Keratinocyte (primary cell): ENCODE measurements around the gene ZCCHC10. TPM values are rescaled to one million over a fixed set of nuclear protein-coding genes. Genes with fewer than 3 reads are reported as not detected.

Source experiments
- DNase-seq: peaks from one replicate; pipeline ENCODE4 v3.0.0-alpha.2; 2011; ENCODE audit warnings: low read depth, missing footprints, low spot score
- FAIRE-seq: peaks from 2 replicates; lab custom pipeline; 2011; peaks lifted over from hg19 to GRCh38; lab: Jason Lieb, UNC
- H2AFZ ChIP-seq: 2 replicates; pipeline ENCODE4 v1.6.0; 2012; ENCODE audit warnings: low read length, control low read depth, inconsistent platforms; ENCODE audit not compliant: control insufficient read depth
- H3K27ac ChIP-seq: 2 replicates; pipeline ENCODE4 v1.5.1; 2011; ENCODE audit warnings: low read length; ENCODE audit not compliant: control insufficient read depth, insufficient read depth
- H3K27me3 ChIP-seq: 3 replicates; pipeline ENCODE4 v1.6.0; 2011; ENCODE audit warnings: low read length; ENCODE audit not compliant: control insufficient read depth, insufficient read depth; ENCODE audit errors: extremely low read depth
- H3K36me3 ChIP-seq, 2 experiments: 2 replicates in 1 of 2; 3 replicates in 1 of 2; pipeline ENCODE4 v1.5.1; 2011; ENCODE audit warnings: low read length in 2 of 2, mild to moderate bottlenecking in 1 of 2; ENCODE audit not compliant: control insufficient read depth in 2 of 2, insufficient read depth in 2 of 2; ENCODE audit errors: extremely low read depth in 1 of 2
- H3K4me1 ChIP-seq: 3 replicates; pipeline ENCODE4 v1.5.1; 2011; ENCODE audit warnings: low read length; ENCODE audit not compliant: control insufficient read depth, insufficient read depth; ENCODE audit errors: extremely low read depth
- H3K4me2 ChIP-seq: 3 replicates; pipeline ENCODE4 v1.6.0; 2011; ENCODE audit warnings: low read depth, low read length; ENCODE audit not compliant: control insufficient read depth, insufficient read depth; ENCODE audit errors: extremely low read depth
- H3K4me3 ChIP-seq, 3 experiments: fragments of 200-600 bp in 1 of 3; sonication (generic) in 1 of 3; 2 replicates in 2 of 3; 3 replicates in 1 of 3; pipeline ENCODE4 v1.5.1; 2011 to 2016; ENCODE audit warnings: low read length in 3 of 3, mild to moderate bottlenecking in 3 of 3, control low read depth in 2 of 3, inconsistent platforms in 1 of 3, low read depth in 1 of 3, mixed read lengths in 1 of 3, mixed run types in 1 of 3, moderate library complexity in 1 of 3; ENCODE audit not compliant: control insufficient read depth in 2 of 3, insufficient read depth in 2 of 3; ENCODE audit errors: extremely low read depth in 1 of 3
- H3K79me2 ChIP-seq: 2 replicates; pipeline ENCODE4 v1.6.0; 2012; ENCODE audit warnings: low read length; ENCODE audit not compliant: control insufficient read depth, insufficient read depth
- H3K9ac ChIP-seq: 3 replicates; pipeline ENCODE4 v1.6.0; 2011; ENCODE audit warnings: low read length; ENCODE audit not compliant: control insufficient read depth, insufficient read depth; ENCODE audit errors: extremely low read depth
- H3K9me1 ChIP-seq: 3 replicates; pipeline ENCODE4 v1.6.0; 2011; ENCODE audit warnings: low read length; ENCODE audit not compliant: control insufficient read depth, insufficient read depth; ENCODE audit errors: extremely low read depth
- H3K9me3 ChIP-seq: 2 replicates; pipeline ENCODE4 v1.5.1; 2012; ENCODE audit warnings: low read depth, low read length; ENCODE audit not compliant: control insufficient read depth
- H4K20me1 ChIP-seq: 3 replicates; pipeline ENCODE4 v1.6.0; 2011; ENCODE audit warnings: low read length; ENCODE audit not compliant: control insufficient read depth, insufficient read depth; ENCODE audit errors: extremely low read depth
- CTCF ChIP-seq, 3 experiments: IDR thresholded peaks in 1 of 3; conservative IDR thresholded peaks in 1 of 3; optimal IDR thresholded peaks in 1 of 3; 2 replicates in 2 of 3; 3 replicates in 1 of 3; pipeline versions ENCODE3 to v1.5.1; 2011; ENCODE audit warnings: low read length in 3 of 3, mild to moderate bottlenecking in 3 of 3, moderate library complexity in 2 of 3, control low read depth in 1 of 3, inconsistent platforms in 1 of 3; ENCODE audit not compliant: insufficient read depth in 2 of 3; ENCODE audit errors: extremely low read depth in 1 of 3
- EZH2 ChIP-seq: IDR thresholded peaks from one replicate; pipeline ENCODE4 v1.6.1; 2012; ENCODE audit warnings: inconsistent platforms, mild to moderate bottlenecking, low read length, moderate library complexity
- dilution Hi-C: fragments of 300-500 bp; cut with MboI; formaldehyde crosslinking; loops from one replicate; pipeline ENCODE4 v1.7.0; 2020; ENCODE audit warnings: low sequenced_read_pairs; ENCODE audit not compliant: extremely low pct_ligation_motif_present
- polyA plus RNA-seq, 5 experiments: library from polyadenylated mRNA; depleted of rRNA in 3 of 5; stranded (reverse) in 3 of 5; stranded (forward) in 1 of 5; unstranded in 1 of 5; fragments of >200 nt; gene quantifications; 1 replicate in 1 of 5; 2 replicates in 3 of 5; 3 replicates in 1 of 5; pipeline versions ENCODE4 v1.2.1 to v1.2.3, GENCODE V29; 2011 to 2012; ENCODE audit warnings: missing spikeins in 2 of 5, low read depth in 1 of 5, low replicate concordance in 1 of 5

Gene ZCCHC10
- polyA plus RNA-seq, 1 donor (not counting 4 experiments of a cell fraction or from before 2014, with no cell fraction given): 38.5 TPM

- Histone ChIP-seq H3K4me3 (no peak overlapping the region), H3K9me1 (no peaks in the 10 kb centered on the region), H3K36me3 (peaks cover 4 to 13% of the 10 kb centered on the region in 2 experiments), H3K27ac (no peak overlapping the region), H3K27me3 (no peaks in the 10 kb centered on the region), H3K9ac (no peak overlapping the region), H4K20me1 (peaks cover 18% of the 10 kb centered on the region), H3K4me2 (no peak overlapping the region), H2AFZ (no peak overlapping the region), H3K79me2 (peaks cover 89% of the 10 kb centered on the region), H3K4me1 (peaks cover 12% of the 10 kb centered on the region), H3K9me3 (no peaks in the 10 kb centered on the region)
- FAIRE-seq: no peak
- TF ChIP-seq EZH2 (no peak), CTCF (optimal IDR thresholded peaks at IDR 0.05 in 1 of 3, IDR thresholded peaks at IDR 0.05 in 1 of 3, conservative IDR thresholded peaks at IDR 0.05 in 1 of 3; ENCODE audit: extremely low read depth in 1 of 3, insufficient read depth in 2 of 3, low read length in 3 of 3) (no peak)
- DNase-seq: no peak
- dilution Hi-C loops: no loop called here
Measured at GRCh38 chr5:133065471-133065870, 39.1 kb upstream of the ZCCHC10 start.

GRCh38 chr5:133063965-133064364 lies 37.6 kb upstream of the ZCCHC10 start:
- no peak overlapping the region for H2AFZ ChIP-seq
- H3K79me2 ChIP-seq: peaks cover 94% of the 10 kb centered on the region
- H3K4me3 ChIP-seq: no peak overlapping the region
- dilution Hi-C loops: no loop called here
- H4K20me1 ChIP-seq: peaks cover 23% of the 10 kb centered on the region
- H3K27me3 ChIP-seq: no peaks in the 10 kb centered on the region
- DNase-seq (no peak), FAIRE-seq (no peak)
- no peaks in the 10 kb centered on the region for H3K9me3 ChIP-seq
- no peak overlapping the region for H3K27ac ChIP-seq
- no peak overlapping the region for H3K4me2 ChIP-seq
- TF ChIP-seq CTCF (optimal IDR thresholded peaks at IDR 0.05 in 1 of 3, IDR thresholded peaks at IDR 0.05 in 1 of 3, conservative IDR thresholded peaks at IDR 0.05 in 1 of 3; ENCODE audit: extremely low read depth in 1 of 3, insufficient read depth in 2 of 3, low read length in 3 of 3): no peak
- TF ChIP-seq EZH2: no peak
- no peak overlapping the region for H3K9ac ChIP-seq
- peaks cover 4 to 6% of the 10 kb centered on the region in 2 experiments for H3K36me3 ChIP-seq
- no peaks in the 10 kb centered on the region for H3K9me1 ChIP-seq
- H3K4me1 ChIP-seq: peaks cover 12% of the 10 kb centered on the region
